Sigmoid colon (tissue), 7 donors: ENCODE results near the gene TOMM40. TPM values are rescaled to one million over a fixed set of nuclear protein-coding genes. Genes with fewer than 3 reads are reported as not detected.

ENCODE experiments used
- DNase-seq: peaks from one replicate; pipeline ENCODE4 v3.0.0-alpha.2; 2019
- H3K27ac ChIP-seq, 4 donors: fragments of 200-600 bp; sonication (generic); one replicate each; pipeline ENCODE4 v1.5.1; 2016 to 2019; ENCODE audit warnings: mild to moderate bottlenecking in 1 of 4
- H3K27me3 ChIP-seq, 3 donors: fragments of 200-600 bp; sonication (generic); one replicate each; pipeline ENCODE4 v1.5.1; 2019; ENCODE audit warnings: mild to moderate bottlenecking in 1 of 3
- H3K36me3 ChIP-seq, 4 donors: fragments of 200-600 bp; sonication (generic); one replicate each; pipeline ENCODE4 v1.5.1; 2016 to 2019
- H3K4me1 ChIP-seq, 4 donors: fragments of 200-600 bp; sonication (generic); one replicate each; pipeline ENCODE4 v1.5.1; 2017 to 2019
- H3K4me3 ChIP-seq, 4 donors: fragments of 200-600 bp; sonication (generic); one replicate each; pipeline ENCODE4 v1.5.1; 2017 to 2019; ENCODE audit warnings: mild to moderate bottlenecking in 2 of 4, moderate library complexity in 1 of 4
- H3K9me3 ChIP-seq, 4 donors: fragments of 200-600 bp in 3 of 4; sonication (generic) in 3 of 4; one replicate each; pipeline versions ENCODE4 v1.5.1 to v1.6.1; 2013 to 2019
- CTCF ChIP-seq, 4 experiments: fragments of 450-650 bp in 3 of 4; fragments of 200-600 bp in 1 of 4; IDR thresholded peaks; one replicate each; pipeline ENCODE4 v1.5.1; 2016 to 2019; ENCODE audit warnings: antibody characterized with exemption in 4 of 4, mild to moderate bottlenecking in 3 of 4, moderate library complexity in 2 of 4
- EP300 ChIP-seq, 4 donors: sonication (generic); formaldehyde crosslinking; IDR thresholded peaks; one replicate each; pipeline ENCODE4 v1.6.1; 2017; ENCODE audit warnings: antibody characterized with exemption in 4 of 4
- POLR2A ChIP-seq, 2 donors: fragments of 450-650 bp; IDR thresholded peaks; one replicate each; pipeline ENCODE4 v1.6.1; 2016; ENCODE audit warnings: antibody characterized with exemption in 2 of 2, mild to moderate bottlenecking in 2 of 2, moderate library complexity in 2 of 2
- POLR2AphosphoS5 ChIP-seq, 4 donors: sonication (generic); formaldehyde crosslinking; IDR thresholded peaks; one replicate each; pipeline ENCODE4 v1.6.1; 2017; ENCODE audit warnings: antibody characterized with exemption in 4 of 4
- WGBS, 2 donors: extraction: QIAGEN DNeasy Blood & Tissue Kit; methylation state at CpG; one replicate each; pipeline ENCODE4 v1.1.7; 2013; 5-methylcytosine and 5-hydroxymethylcytosine counted together
- intact Hi-C: fragments of 100-400 bp; cut with DNase I; formaldehyde crosslinking; loops from one replicate; pipeline ENCODE4 v1.15.1; 2023
- polyA plus RNA-seq, 3 donors: library from polyadenylated mRNA; stranded (reverse); fragments of 200-250 nt; gene quantifications; one replicate each; pipeline ENCODE4 v1.2.3, GENCODE V29; 2013
- total RNA-seq, 4 donors: library from RNA; depleted of rRNA; stranded (reverse); fragments of >200 nt; gene quantifications; one replicate each; pipeline ENCODE4 v1.1.0, GENCODE V29; 2016
- donor health status: healthy with polysubstance abuse.
- donor health status: Bipolar disorder and iron deficiency.
- donor health status: healthy.

Gene TOMM40
- total and polyA plus RNA-seq, 7 donors, result 21.6 to 76.8 (median 32.4) TPM

GRCh38 chr19:44847144-44848035, 43.7 kb upstream of the TOMM40 start:
- Histone ChIP-seq H3K9me3 (no peaks in the 10 kb centered on the region), H3K27ac (peak overlapping the region; percentile 94 to 98 (median 96)), H3K4me3 (peak overlapping the region; percentile 83 to 100 (median 96)), H3K27me3 (no peaks in the 10 kb centered on the region), H3K36me3 (peaks cover 0 to 5% (median 0%) of the 10 kb centered on the region in 4 donors), H3K4me1 (peaks cover 0 to 58% (median 39%) of the 10 kb centered on the region in 4 donors)
- intact Hi-C loops, result loop anchor here (2.0 to 5.0 kb wide), 3 partner anchors 43 to 105 kb away; partner anchors contain the start of genes BCL3 and TOMM40
- 1 to 3% methylated on average over 47 of the region's 47 CpGs for WGBS, 2 donors
- DNase-seq, result peak; percentile 88
- TF ChIP-seq POLR2AphosphoS5 (IDR thresholded peaks at IDR 0.05) (peak; percentile 39 to 86 (median 78)), POLR2A (IDR thresholded peaks at IDR 0.05) (peak; percentile 57 to 60), CTCF (IDR thresholded peaks at IDR 0.05) (no peak)

- Histone ChIP-seq H3K27ac (peak overlapping the region; percentile 94 to 98 (median 96)), H3K9me3 (no peaks in the 10 kb centered on the region), H3K4me3 (peak overlapping the region; percentile 83 to 100 (median 96)), H3K36me3 (peaks cover 0 to 5% (median 0%) of the 10 kb centered on the region in 4 donors), H3K4me1 (peaks cover 0 to 58% (median 39%) of the 10 kb centered on the region in 4 donors), H3K27me3 (no peaks in the 10 kb centered on the region)
- WGBS, 2 donors, result 36 to 39% methylated on average over 19 of the region's 19 CpGs
- intact Hi-C loops, result loop anchor here (2.0 to 5.0 kb wide), 3 partner anchors 43 to 104 kb away; partner anchors contain the start of genes BCL3 and TOMM40
- DNase-seq, result peak; percentile 75
- TF ChIP-seq EP300 (IDR thresholded peaks at IDR 0.05), result peak in 1 of 4 donors; percentile 4
- TF ChIP-seq POLR2A (IDR thresholded peaks at IDR 0.05), result no peak
- TF ChIP-seq POLR2AphosphoS5 (IDR thresholded peaks at IDR 0.05), result peak in 1 of 4 donors; percentile 12
- TF ChIP-seq CTCF (IDR thresholded peaks at IDR 0.05), result peak in 1 of 4 experiments; percentile 7
Measured at GRCh38 chr19:44848036-44848811, 42.8 kb upstream of the TOMM40 start.

- peaks cover 0 to 5% (median 0%) of the 10 kb centered on the region in 4 donors for H3K36me3 ChIP-seq
- WGBS, 2 donors, result 47 to 71% methylated on average over 18 of the region's 18 CpGs
- DNase-seq, result peak; percentile 70
- H3K27ac ChIP-seq, result peak overlapping the region; percentile 94 to 98 (median 96)
- peak overlapping the region; percentile 83 to 100 (median 96) for H3K4me3 ChIP-seq
- H3K9me3 ChIP-seq, result no peaks in the 10 kb centered on the region
- no peaks in the 10 kb centered on the region for H3K27me3 ChIP-seq
- intact Hi-C loops, result loop anchor here (2.0 to 5.0 kb wide), 3 partner anchors 42 to 103 kb away; partner anchors contain the start of genes BCL3 and TOMM40
- TF ChIP-seq EP300 (IDR thresholded peaks at IDR 0.05), result no peak
- peak in 1 of 4 donors; percentile 13 for TF ChIP-seq POLR2AphosphoS5 (IDR thresholded peaks at IDR 0.05)
- no peak for TF ChIP-seq CTCF (IDR thresholded peaks at IDR 0.05)
- no peak for TF ChIP-seq POLR2A (IDR thresholded peaks at IDR 0.05)
- H3K4me1 ChIP-seq, result peaks cover 0 to 58% (median 39%) of the 10 kb centered on the region in 4 donors
Measured at GRCh38 chr19:44848812-44849447, 42.1 kb upstream of the TOMM40 start.

GRCh38 chr19:44850641-44851109, 40.4 kb upstream of the TOMM40 start:
- no peak overlapping the region for H3K4me3 ChIP-seq
- no peaks in the 10 kb centered on the region for H3K27me3 ChIP-seq
- DNase-seq, result peak; percentile 66
- H3K27ac ChIP-seq, result peak overlapping the region in 2 of 4 donors; percentile 94 to 98
- intact Hi-C loops, result no loop called here
- TF ChIP-seq CTCF (IDR thresholded peaks at IDR 0.05) (no peak), POLR2AphosphoS5 (IDR thresholded peaks at IDR 0.05) (no peak), POLR2A (IDR thresholded peaks at IDR 0.05) (no peak), EP300 (IDR thresholded peaks at IDR 0.05) (no peak)
- peaks cover 0 to 5% (median 0%) of the 10 kb centered on the region in 4 donors for H3K36me3 ChIP-seq
- WGBS, 2 donors, result 77 to 83% methylated on average over 8 of the region's 8 CpGs
- H3K4me1 ChIP-seq, result peaks cover 0 to 45% (median 28%) of the 10 kb centered on the region in 4 donors
- no peaks in the 10 kb centered on the region for H3K9me3 ChIP-seq
